ENCODE results near the gene PRR30. TPM values are rescaled to one million over a fixed set of nuclear protein-coding genes. Genes with fewer than 3 reads are reported as not detected.

PRR30 gene
- polyA plus RNA-seq, 1 donor (not counting 4 experiments of a cell fraction or from before 2014, with no cell fraction given) = not detected

- Histone ChIP-seq H3K9me1 (ENCODE audit: control insufficient read depth, extremely low read depth, insufficient read depth, low read length) (no peaks in the 10 kb centered on the region), H3K36me3 (ENCODE audit: control insufficient read depth in 2 of 2, extremely low read depth in 1 of 2, insufficient read depth in 2 of 2, low read length in 2 of 2) (no peaks in the 10 kb centered on the region), H3K27ac (ENCODE audit: control insufficient read depth, insufficient read depth, low read length) (no peak overlapping the region), H3K9me3 (ENCODE audit: control insufficient read depth, low read depth, low read length) (no peaks in the 10 kb centered on the region), H4K20me1 (ENCODE audit: control insufficient read depth, extremely low read depth, insufficient read depth, low read length) (no peaks in the 10 kb centered on the region), H3K4me1 (ENCODE audit: control insufficient read depth, extremely low read depth, insufficient read depth, low read length) (peaks cover 5% of the 10 kb centered on the region), H3K27me3 (ENCODE audit: control insufficient read depth, extremely low read depth, insufficient read depth, low read length) (peaks cover 7% of the 10 kb centered on the region), H3K79me2 (ENCODE audit: control insufficient read depth, insufficient read depth, low read length) (no peaks in the 10 kb centered on the region), H3K4me2 (ENCODE audit: control insufficient read depth, extremely low read depth, insufficient read depth, low read depth, low read length) (no peak overlapping the region), H2AFZ (ENCODE audit: control insufficient read depth, low read length) (no peak overlapping the region), H3K4me3 (ENCODE audit: control insufficient read depth in 2 of 3, extremely low read depth in 1 of 3, insufficient read depth in 2 of 3, low read depth in 1 of 3, low read length in 3 of 3) (no peak overlapping the region), H3K9ac (ENCODE audit: control insufficient read depth, extremely low read depth, insufficient read depth, low read length) (no peak overlapping the region)
- FAIRE-seq (no peak), DNase-seq (ENCODE audit: low read depth, low spot score) (no peak)
- TF ChIP-seq CTCF (optimal IDR thresholded peaks at IDR 0.05 in 1 of 3, IDR thresholded peaks at IDR 0.05 in 1 of 3, conservative IDR thresholded peaks at IDR 0.05 in 1 of 3; ENCODE audit: extremely low read depth in 1 of 3, insufficient read depth in 2 of 3, low read length in 3 of 3) (no peak), EZH2 (IDR thresholded peaks at IDR 0.05; ENCODE audit: low read length) (no peak)
- dilution Hi-C loops (cut with MboI; ENCODE audit: extremely low pct_ligation_motif_present, low sequenced_read_pairs) = no loop called here
Observed at GRCh38 chr2:27149570-27150405, 10.6 kb upstream of the PRR30 start.

GRCh38 chr2:27148801-27149439 is 9.7 kb upstream of the PRR30 start, which contains the start of gene TCF23:
Gene TCF23 (plus strand): TSS chr2:27149004. CDS start chr2:27149134, 130 bp downstream.
- FAIRE-seq = no peak

More at GRCh38 chr2:27148801-27149439, 9.7 kb upstream of the PRR30 start, which contains the start of gene TCF23:
- H3K9ac ChIP-seq (ENCODE audit: control insufficient read depth, extremely low read depth, insufficient read depth, low read length) = no peak within 1 kb of the TSS
- H3K36me3 ChIP-seq (ENCODE audit: control insufficient read depth in 2 of 2, extremely low read depth in 1 of 2, insufficient read depth in 2 of 2, low read length in 2 of 2) = no peaks in the 10 kb centered on the region
- H3K4me3 ChIP-seq (ENCODE audit: control insufficient read depth in 2 of 3, extremely low read depth in 1 of 3, insufficient read depth in 2 of 3, low read depth in 1 of 3, low read length in 3 of 3) = no peak within 1 kb of the TSS
- no peak within 1 kb of the TSS for H3K4me2 ChIP-seq (ENCODE audit: control insufficient read depth, extremely low read depth, insufficient read depth, low read depth, low read length)
- no peaks in the 10 kb centered on the region for H4K20me1 ChIP-seq (ENCODE audit: control insufficient read depth, extremely low read depth, insufficient read depth, low read length)
- H3K9me1 ChIP-seq (ENCODE audit: control insufficient read depth, extremely low read depth, insufficient read depth, low read length) = no peaks in the 10 kb centered on the region
- TF ChIP-seq EZH2 (IDR thresholded peaks at IDR 0.05; ENCODE audit: low read length) (no peak), CTCF (optimal IDR thresholded peaks at IDR 0.05 in 1 of 3, IDR thresholded peaks at IDR 0.05 in 1 of 3, conservative IDR thresholded peaks at IDR 0.05 in 1 of 3; ENCODE audit: extremely low read depth in 1 of 3, insufficient read depth in 2 of 3, low read length in 3 of 3) (no peak)
- H2AFZ ChIP-seq (ENCODE audit: control insufficient read depth, low read length) = no peak within 1 kb of the TSS
- no peak within 1 kb of the TSS for H3K27ac ChIP-seq (ENCODE audit: control insufficient read depth, insufficient read depth, low read length)
- DNase-seq (ENCODE audit: low read depth, low spot score) = no peak
- H3K4me1 ChIP-seq (ENCODE audit: control insufficient read depth, extremely low read depth, insufficient read depth, low read length) = peaks cover 5% of the 10 kb centered on the region
- H3K27me3 ChIP-seq (ENCODE audit: control insufficient read depth, extremely low read depth, insufficient read depth, low read length) = peaks cover 7% of the 10 kb centered on the region
- H3K9me3 ChIP-seq (ENCODE audit: control insufficient read depth, low read depth, low read length) = no peaks in the 10 kb centered on the region
- dilution Hi-C loops (cut with MboI; ENCODE audit: extremely low pct_ligation_motif_present, low sequenced_read_pairs) = no loop called here
- no peaks in the 10 kb centered on the region for H3K79me2 ChIP-seq (ENCODE audit: control insufficient read depth, insufficient read depth, low read length)
